CD4-positive, alpha-beta T cell (primary cell): ENCODE measurements around the gene RNF220. TPM values are rescaled to one million over a fixed set of nuclear protein-coding genes. Genes with fewer than 3 reads are reported as not detected.

Experiments
- ATAC-seq: fragments of 200-7000 bp; cut with Tn5 transposase; one replicate; pipeline ENCODE4 v1.10.0; 2022; ENCODE audit warnings: mild to moderate bottlenecking; ENCODE audit not compliant: poor library complexity
- CTCF ChIA-PET: fragments of 350-600 bp; sonication (Branson Sonifier 250); formaldehyde crosslinking; loops from one replicate; lab custom pipeline; 2021; ENCODE audit warnings: antibody characterized with exemption, inconsistent platforms; lab: Charles Lee
- POLR2A ChIA-PET: fragments of 350-600 bp; sonication (Branson Sonifier 250); formaldehyde crosslinking; loops from one replicate; lab custom pipeline; 2021; ENCODE audit warnings: antibody characterized with exemption, inconsistent platforms; lab: Charles Lee
- DNase-seq, 14 experiments: peaks; one replicate each; pipeline ENCODE4 v3.0.0-alpha.2; 2013 to 2020; ENCODE audit warnings: mixed read lengths in 2 of 14
- H3K27ac ChIP-seq, 2 donors: one replicate each; pipeline versions ENCODE4 v1.5.1 to v1.7.0; 2013; ENCODE audit warnings: low read length in 2 of 2, low read depth in 1 of 2, mild to moderate bottlenecking in 1 of 2
- H3K27me3 ChIP-seq, 2 experiments: 1 replicate in 1 of 2; 2 replicates in 1 of 2; pipeline versions ENCODE4 v1.6.1 to v1.7.0; 2013; ENCODE audit warnings: low read length in 2 of 2, control low read depth in 1 of 2, mild to moderate bottlenecking in 1 of 2, moderate library complexity in 1 of 2; ENCODE audit not compliant: insufficient read depth in 2 of 2, control insufficient read depth in 1 of 2
- H3K36me3 ChIP-seq: one replicate; pipeline ENCODE4 v1.6.1; 2013; ENCODE audit warnings: low read length, control low read depth; ENCODE audit not compliant: insufficient read depth
- H3K4me1 ChIP-seq: one replicate; pipeline ENCODE4 v1.6.1; 2013; ENCODE audit warnings: low read length, control low read depth; ENCODE audit not compliant: insufficient read depth
- H3K4me3 ChIP-seq: one replicate; pipeline ENCODE4 v1.5.1; 2013; ENCODE audit warnings: mild to moderate bottlenecking, low read length, moderate library complexity
- H3K9me3 ChIP-seq, 2 experiments: 1 replicate in 1 of 2; 2 replicates in 1 of 2; pipeline versions ENCODE4 v1.6.1 to v1.7.0; 2013; ENCODE audit warnings: low read length in 2 of 2, mild to moderate bottlenecking in 2 of 2, control low read depth in 1 of 2, moderate library complexity in 1 of 2; ENCODE audit not compliant: control insufficient read depth in 1 of 2, insufficient read depth in 1 of 2
- H3K27ac Mint-ChIP-seq: one replicate; pipeline ENCODE4 v1.8.0; 2020; ENCODE audit warnings: mixed read lengths
- H3K27me3 Mint-ChIP-seq: one replicate; pipeline ENCODE4 v1.8.0; 2021; ENCODE audit warnings: mixed read lengths
- H3K36me3 Mint-ChIP-seq: one replicate; pipeline ENCODE4 v1.8.0; 2021; ENCODE audit warnings: low read depth, mixed read lengths
- H3K4me1 Mint-ChIP-seq: one replicate; pipeline ENCODE4 v1.8.0; 2021; ENCODE audit warnings: low read depth, mixed read lengths
- H3K4me3 Mint-ChIP-seq: one replicate; pipeline ENCODE4 v1.8.0; 2020; ENCODE audit warnings: mild to moderate bottlenecking, mixed read lengths
- H3K9me3 Mint-ChIP-seq: one replicate; pipeline ENCODE4 v1.8.0; 2020; ENCODE audit warnings: mixed read lengths
- intact Hi-C, 2 experiments: fragments of 100-400 bp; cut with DNase I in 1 of 2; cut with micrococcal nuclease in 1 of 2; formaldehyde crosslinking; loops; one replicate each; pipeline versions ENCODE4 v1.15.1 to v1.9.0; 2023 to 2025; cut with DNase I, micrococcal nuclease
- total RNA-seq, 174 experiments: library from RNA in 2 of 174; stranded (reverse) in 2 of 174; gene quantifications; one replicate each; pipeline ENCODE4 v1.2.3 and lab custom pipeline; 2021 to 2026
- TF ChIP-seq, protein P1 (sequence below): fragments of 200-600 bp; IDR thresholded peaks from one replicate; pipeline ENCODE4 v1.8.0; 2022; ENCODE audit warnings: antibody characterized with exemption, mild to moderate bottlenecking

Gene RNF220
- total RNA-seq, 2 experiments from 2014 or later: 76.0 to 77.9 TPM

DNA sequence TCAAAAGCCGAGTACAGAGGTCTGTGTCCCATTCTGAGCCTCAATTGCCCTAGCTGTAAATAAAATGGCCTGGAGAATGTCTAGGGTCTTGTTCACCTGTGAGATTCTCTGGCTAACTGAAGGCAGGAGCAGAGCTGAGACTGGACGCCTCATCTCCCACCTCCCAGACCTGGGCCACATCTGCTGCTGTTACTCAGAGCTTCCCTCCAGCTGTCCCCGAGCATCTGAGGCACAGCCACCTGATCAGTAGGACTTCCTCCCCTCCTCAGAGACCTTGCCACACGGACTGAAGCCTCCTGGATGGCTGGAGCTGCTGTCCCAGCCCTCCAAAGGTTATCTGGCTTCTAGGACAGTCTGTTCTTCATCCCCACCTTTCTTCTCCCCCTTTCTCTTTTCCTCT is 206.8 kb downstream of the RNF220 start:
- CTCF ChIA-PET: interaction anchor here (0.7 kb wide), 1 partner anchor 17 kb away, joined by 3 read pairs; no protein-coding TSS in a partner anchor

DNA sequence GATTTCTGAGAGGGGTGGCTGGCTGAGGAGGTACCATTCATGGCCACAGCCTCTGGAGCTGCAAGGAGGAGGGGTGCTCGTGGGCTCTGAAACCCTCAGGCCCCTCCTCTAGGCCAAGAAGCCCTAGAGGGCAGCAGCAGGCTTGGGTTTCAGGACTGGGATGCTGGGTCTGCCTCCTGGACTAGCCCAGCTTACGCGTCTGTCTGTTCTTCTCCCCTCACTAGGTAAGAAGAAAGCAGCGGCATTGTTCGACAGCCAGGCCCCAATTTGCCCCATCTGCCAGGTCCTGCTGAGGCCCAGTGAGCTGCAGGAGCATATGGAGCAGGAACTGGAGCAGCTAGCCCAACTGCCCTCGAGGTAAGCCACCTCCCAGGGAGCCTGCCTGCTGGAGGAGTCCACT is 208.9 kb downstream of the RNF220 start:
- Histone ChIP-seq H3K9me3 (no peaks in the 10 kb centered on the region), H3K27me3 (no peaks in the 10 kb centered on the region), H3K4me1 (no peaks in the 10 kb centered on the region), H3K4me3 (no peak overlapping the region), H3K27ac (no peak overlapping the region), H3K36me3 (no peaks in the 10 kb centered on the region)
- CTCF ChIA-PET: no interaction called here
- TF ChIP-seq, protein P1, sequence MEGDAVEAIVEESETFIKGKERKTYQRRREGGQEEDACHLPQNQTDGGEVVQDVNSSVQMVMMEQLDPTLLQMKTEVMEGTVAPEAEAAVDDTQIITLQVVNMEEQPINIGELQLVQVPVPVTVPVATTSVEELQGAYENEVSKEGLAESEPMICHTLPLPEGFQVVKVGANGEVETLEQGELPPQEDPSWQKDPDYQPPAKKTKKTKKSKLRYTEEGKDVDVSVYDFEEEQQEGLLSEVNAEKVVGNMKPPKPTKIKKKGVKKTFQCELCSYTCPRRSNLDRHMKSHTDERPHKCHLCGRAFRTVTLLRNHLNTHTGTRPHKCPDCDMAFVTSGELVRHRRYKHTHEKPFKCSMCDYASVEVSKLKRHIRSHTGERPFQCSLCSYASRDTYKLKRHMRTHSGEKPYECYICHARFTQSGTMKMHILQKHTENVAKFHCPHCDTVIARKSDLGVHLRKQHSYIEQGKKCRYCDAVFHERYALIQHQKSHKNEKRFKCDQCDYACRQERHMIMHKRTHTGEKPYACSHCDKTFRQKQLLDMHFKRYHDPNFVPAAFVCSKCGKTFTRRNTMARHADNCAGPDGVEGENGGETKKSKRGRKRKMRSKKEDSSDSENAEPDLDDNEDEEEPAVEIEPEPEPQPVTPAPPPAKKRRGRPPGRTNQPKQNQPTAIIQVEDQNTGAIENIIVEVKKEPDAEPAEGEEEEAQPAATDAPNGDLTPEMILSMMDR: no peak
- Mint-ChIP-seq H3K36me3 (no peaks in the 10 kb centered on the region), H3K27ac (no peak overlapping the region), H3K4me1 (no peaks in the 10 kb centered on the region), H3K27me3 (no peaks in the 10 kb centered on the region), H3K9me3 (no peaks in the 10 kb centered on the region), H3K4me3 (no peak overlapping the region)
- ATAC-seq (no peak), DNase-seq (no peak)
- intact Hi-C loops: no loop called here
- POLR2A ChIA-PET: no interaction called here

More for the DNA sequence above, 206.8 kb downstream of the RNF220 start:
- no peak overlapping the region for H3K27ac Mint-ChIP-seq
- Histone ChIP-seq H3K4me1 (no peaks in the 10 kb centered on the region), H3K4me3 (no peak overlapping the region), H3K27me3 (no peaks in the 10 kb centered on the region), H3K9me3 (no peaks in the 10 kb centered on the region), H3K27ac (no peak overlapping the region), H3K36me3 (no peaks in the 10 kb centered on the region)
- ATAC-seq: no peak
- H3K9me3 Mint-ChIP-seq: no peaks in the 10 kb centered on the region
- POLR2A ChIA-PET: no interaction called here
- no peaks in the 10 kb centered on the region for H3K36me3 Mint-ChIP-seq
- no peaks in the 10 kb centered on the region for H3K27me3 Mint-ChIP-seq
- no peak for DNase-seq
- TF ChIP-seq, protein P1: no peak
- no peaks in the 10 kb centered on the region for H3K4me1 Mint-ChIP-seq
- no peak overlapping the region for H3K4me3 Mint-ChIP-seq
- intact Hi-C loops: no loop called here

DNA sequence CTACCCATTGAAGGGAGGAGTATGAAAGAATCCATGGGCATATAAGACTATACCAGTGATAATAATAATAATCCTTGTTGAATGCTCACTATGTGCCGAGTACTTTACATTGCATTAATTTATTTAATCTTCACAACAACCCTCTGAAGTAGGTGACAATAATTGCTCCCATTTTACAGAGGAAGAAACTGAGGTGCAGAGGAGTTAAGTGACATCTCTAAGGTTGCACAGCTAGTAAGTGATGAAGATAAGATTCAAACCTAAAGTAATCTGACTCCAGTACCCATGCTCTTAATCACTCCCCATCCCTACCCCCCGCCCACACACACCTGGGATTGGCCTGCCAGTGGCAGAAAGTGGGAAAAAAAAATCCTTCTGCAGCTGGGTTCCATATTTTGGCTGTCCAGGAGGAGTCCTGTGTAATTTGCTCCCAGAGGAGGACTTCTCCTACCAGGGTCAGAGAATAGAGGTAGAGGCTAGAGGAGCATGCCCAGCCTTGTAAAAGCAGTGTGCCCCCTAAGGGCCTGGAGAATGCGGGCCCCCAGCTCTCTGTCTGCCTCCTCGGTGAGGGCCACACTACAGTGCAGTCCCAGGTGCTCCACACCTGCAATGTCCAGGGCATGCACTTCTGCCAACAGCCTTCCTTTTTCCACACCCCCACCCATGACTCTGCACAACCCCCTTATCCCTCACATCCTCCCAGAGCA is 211.4 kb downstream of the RNF220 start:
- no peak overlapping the region for H3K4me3 ChIP-seq
- CTCF ChIA-PET: no interaction called here
- POLR2A ChIA-PET: interaction anchor here (1.6 kb wide), 1 partner anchor 15 kb away, joined by 5 read pairs; no protein-coding TSS in a partner anchor
- no peaks in the 10 kb centered on the region for H3K4me1 ChIP-seq
- intact Hi-C loops: no loop called here
- no peaks in the 10 kb centered on the region for H3K9me3 ChIP-seq
- H3K36me3 Mint-ChIP-seq: no peaks in the 10 kb centered on the region
- TF ChIP-seq, protein P1: no peak
- no peaks in the 10 kb centered on the region for H3K4me1 Mint-ChIP-seq
- H3K4me3 Mint-ChIP-seq: no peak overlapping the region
- H3K27me3 Mint-ChIP-seq: no peaks in the 10 kb centered on the region
- H3K27me3 ChIP-seq: no peaks in the 10 kb centered on the region
- DNase-seq (no peak), ATAC-seq (no peak)
- no peaks in the 10 kb centered on the region for H3K36me3 ChIP-seq
- no peak overlapping the region for H3K27ac ChIP-seq
- no peaks in the 10 kb centered on the region for H3K9me3 Mint-ChIP-seq
- H3K27ac Mint-ChIP-seq: no peak overlapping the region
